NCI-H226 (cell line): ENCODE data around the gene RAD51B.
A peak's percentile ranks its signal among the peaks of the same experiment; 100 is the strongest.
"Not testable (repeated sequence)": the region's sequence is repeated elsewhere in the genome, so short reads cannot be mapped to it uniquely, and the experiment has no call there.

Source experiments
- DNase-seq: peaks from one replicate; pipeline ENCODE4 v3.0.0-alpha.2; 2015

The RAD51B gene

DNA sequence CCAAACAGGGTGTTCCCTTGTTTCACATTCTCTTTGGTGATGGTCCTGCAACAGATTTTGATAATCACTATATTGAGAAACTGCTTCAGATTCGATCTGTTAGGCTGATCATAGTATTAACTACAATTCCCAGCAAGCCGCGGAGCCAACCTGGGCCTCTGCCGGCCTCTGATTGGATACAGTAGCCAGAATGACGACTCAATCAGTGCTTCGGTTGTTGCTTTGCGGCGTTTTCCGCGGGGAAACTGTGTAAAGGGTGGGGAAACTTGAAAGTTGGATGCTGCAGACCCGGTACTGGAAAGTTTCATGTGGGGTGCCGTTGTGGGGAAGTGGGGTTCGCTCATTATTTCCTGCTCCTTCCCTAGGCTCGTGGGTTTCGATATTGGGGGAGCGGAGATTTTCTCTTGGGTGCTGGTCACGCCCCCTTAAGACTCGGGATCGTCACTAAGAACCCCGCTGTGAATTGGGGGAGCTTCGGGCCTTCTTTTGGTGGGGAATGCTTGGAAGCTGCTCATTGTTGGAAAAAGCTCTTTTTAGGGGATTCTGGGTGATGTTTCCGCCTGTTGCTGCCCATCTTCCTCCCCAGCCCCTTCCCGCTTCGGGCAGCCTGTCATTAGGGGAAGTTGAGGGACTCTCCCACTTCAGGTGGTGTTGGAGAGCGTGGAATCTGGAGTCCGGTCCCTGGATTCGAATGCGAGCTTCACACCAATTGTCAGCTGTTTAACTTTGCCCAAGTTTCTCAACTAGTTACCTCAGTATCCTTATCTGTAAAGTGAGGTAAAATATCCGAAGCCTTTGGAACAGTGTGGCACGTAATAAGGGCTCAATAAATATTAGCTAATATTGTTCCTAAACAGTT lies at the start of gene RAD51B:
Gene RAD51B (plus strand): TSS at position 217 of the 859 bp plus-strand sequence.
- peak; percentile 71 for DNase-seq

DNA sequence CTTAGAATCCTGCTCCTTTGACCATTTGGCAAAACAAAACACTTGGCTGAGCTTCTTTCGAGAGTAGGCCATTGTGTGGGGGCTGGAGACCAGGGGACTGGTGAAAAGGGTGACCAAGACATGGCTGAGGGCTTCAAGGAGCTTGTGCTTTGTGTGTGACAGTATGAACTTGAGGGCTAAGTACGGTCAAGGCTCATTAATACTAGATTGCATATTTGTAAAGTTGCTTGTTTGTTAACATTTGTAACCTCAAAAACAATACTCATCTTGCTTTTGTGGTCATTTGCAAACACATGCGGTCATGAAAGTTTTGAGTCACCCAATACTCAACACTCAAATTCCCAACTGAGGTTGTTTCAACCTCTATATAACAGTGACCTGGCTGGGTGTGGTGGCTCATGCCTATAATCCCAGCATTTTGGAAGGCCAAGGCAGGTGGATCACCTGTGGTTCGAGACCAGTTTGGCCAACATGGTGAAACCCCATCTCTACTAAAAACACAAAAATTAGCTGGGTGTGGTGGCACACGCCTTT lies 45.7 kb upstream of the RAD51B start:
- no peak for DNase-seq

DNA sequence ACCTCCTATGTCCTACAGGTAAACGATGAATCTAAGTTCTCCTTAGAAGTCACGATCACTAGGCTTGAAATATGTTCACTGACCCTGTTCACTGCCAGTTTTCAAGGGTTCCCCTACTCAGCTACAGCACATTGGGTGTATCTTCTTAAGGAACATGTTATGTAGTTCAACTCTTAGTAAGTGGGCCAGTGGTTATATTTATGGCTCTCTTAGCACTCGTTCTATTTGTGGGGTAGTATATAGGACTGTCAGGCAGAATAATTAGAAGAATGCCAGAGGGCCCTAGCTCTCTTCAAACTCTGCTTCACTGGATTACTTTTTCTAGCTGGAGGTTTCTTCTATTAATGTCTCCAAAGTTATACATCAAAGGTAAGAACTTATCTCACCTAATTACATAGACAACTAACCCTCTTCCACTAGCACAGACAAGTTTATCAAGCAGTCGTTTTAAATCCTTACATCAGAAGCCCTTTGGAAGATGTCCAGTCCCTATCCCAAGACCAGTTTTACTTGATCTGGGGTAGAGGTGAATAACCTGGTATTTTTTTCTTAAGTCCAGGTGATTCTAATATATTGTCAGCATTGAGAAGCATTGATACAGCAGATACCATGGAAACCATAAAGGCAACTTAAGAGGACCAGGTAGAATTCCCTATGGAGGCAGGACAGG lies 42.8 kb upstream of the RAD51B start:
- no peak for DNase-seq

DNA sequence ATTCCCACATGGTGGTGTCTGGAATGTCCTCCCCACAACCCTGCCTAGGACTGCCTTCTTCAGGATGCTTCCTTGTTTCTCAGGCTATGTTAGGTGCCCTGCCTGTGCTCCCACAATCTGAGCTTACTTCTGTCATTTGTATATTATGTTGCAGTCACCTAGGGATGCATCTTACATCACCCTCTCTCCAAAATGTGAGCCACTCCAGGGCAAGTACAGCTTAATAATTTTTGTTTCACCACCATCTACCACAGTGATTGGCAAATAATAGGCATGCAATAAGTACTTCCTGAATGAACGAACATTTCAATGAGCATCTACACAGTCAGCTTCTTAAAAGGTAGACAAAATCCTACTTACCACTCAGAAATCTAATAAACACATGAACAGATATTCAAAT lies 40.8 kb upstream of the RAD51B start:
- DNase-seq = no peak

DNA sequence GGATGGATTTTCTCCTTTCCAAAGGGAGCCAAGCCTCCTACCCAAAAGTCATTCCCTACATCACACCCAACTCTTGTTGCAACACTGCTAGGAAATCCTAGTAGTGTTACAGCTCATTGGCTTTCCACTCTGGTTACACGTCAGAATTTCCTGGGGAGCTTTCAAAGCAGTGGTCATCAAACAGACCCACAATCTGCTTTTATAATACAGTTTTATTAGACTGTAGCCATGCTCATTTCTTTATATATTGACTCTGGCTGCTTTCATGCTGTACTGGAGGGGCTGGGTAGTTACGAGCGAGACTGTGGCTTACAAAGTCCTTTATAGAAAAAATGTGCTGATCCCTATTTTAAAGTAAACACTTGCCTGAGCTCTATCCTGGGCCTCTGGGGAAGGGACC lies 37.5 kb upstream of the RAD51B start:
- DNase-seq = no peak

DNA sequence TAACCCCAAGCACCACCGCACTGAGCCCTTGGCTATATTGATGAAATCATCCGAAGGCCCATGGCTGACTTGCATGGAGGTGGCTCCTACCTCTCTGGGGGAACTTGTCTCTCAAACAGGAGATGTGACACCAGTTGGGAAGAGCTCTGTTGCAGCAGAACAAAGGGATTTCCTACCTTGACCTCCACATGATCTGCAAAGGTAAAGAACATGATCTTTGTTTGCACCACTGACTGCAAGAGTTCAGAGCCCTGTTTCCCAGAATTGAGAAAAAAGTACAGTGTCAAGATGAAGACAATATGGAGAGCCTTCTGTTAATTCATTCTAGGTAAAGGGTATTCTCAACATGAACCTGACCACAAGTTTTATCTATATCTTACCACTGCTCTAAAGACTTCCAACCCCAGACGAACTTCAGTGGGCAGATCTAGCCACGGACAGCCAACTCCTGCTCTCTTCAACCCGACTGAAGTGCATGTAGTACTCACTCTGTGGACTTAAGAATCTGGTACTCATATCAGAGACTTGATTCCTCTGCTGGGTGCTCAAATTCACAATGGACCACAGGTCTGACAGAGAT lies 35.2 kb upstream of the RAD51B start:
- DNase-seq = no peak

DNA sequence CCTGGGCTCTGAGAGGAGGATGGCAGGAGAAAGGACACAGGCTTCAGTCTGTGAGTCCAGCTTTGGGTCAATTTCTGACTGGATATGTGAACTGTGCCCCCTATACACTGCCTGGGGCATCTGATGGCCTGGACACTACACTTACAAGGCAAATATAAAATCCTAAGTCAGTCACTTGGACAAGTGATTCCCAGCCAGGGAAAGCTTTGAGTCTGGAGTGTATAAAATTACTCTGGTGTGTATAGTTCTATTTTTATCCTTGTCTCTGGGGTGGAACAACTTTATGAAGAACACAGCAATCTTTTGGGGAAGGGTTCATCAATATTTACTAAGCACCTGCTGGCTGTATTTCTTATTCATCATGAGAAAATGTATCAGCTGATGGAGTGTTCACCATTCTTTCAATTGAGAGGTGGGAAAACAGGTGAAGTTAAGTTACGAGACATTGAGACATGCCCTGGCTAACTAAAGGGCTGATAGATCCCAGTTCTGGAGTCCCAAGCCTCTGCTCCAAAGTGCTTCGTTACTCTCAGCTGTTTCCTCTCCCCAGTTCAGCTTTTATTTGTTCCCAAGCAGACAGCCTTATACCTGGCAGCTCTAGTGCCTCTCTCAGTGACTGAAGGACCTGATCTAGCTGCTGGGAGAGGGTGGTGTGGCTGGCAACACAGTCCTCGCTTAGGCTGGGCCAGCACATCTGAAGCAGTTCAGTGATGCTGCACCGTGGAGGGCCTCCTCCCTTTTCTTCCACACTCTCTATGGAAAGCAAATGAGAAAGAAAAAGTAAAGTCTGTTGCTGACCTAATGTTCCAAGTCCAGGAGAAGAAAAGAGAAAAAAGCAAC lies 34.1 kb upstream of the RAD51B start:
- DNase-seq = no peak

DNA sequence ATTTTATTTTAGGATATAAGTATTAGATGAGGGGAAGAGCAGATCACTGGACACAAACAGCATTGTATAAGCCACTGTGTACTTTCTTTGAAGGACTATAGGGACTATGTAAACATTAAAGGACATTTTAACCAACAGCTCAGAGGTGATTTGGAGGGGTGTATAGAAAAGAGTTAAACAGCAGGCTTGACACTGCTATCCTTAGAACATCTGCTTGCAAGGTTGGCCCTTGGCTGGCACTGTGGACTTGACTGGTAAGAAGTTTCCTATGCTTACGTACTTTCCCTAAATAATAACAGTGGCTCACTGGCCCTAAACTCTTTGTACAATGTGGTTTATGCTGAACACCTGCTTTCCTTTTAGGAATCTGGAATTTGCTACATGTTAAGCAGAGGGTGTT lies 31.9 kb upstream of the RAD51B start:
- no peak for DNase-seq

DNA sequence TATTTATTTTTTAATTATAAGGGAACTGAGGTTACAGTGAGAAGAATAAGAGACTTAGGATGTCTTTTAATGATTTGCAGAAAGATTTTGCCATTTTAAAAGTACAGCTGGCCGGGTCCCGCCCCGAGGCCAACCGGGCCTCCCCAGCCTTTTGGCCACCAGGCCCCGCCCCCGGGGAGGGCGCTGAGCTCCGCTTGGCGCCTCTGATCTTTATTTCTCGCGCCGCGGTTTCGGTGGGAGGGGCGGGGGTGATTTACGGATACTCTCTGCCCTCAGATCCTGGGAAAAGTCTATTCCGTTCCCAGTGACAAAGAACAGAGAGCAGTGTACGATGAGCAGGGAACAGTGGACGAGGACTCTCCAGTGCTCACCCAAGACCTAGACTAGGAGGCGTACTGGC lies 20.8 kb upstream of the RAD51B start:
- no peak for DNase-seq

DNA sequence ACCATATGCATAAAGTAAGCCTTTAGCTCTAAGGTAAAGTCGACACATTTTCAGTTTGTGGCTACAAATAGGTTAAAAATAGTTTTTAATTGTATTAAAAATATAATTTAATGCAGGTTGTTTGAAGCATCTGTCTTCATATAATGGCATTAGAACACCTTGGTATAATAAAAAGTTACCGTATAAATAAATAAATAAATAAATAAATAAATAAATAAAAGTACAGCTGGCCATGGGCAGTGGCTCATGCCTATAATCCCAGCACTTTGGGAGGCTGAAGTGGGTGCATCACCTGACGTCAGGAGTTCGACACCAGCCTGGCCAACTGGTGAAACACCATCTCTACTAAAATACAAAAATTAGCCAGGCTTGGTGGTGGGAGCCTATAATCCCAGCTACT lies 18.8 kb upstream of the RAD51B start:
- no peak for DNase-seq

DNA sequence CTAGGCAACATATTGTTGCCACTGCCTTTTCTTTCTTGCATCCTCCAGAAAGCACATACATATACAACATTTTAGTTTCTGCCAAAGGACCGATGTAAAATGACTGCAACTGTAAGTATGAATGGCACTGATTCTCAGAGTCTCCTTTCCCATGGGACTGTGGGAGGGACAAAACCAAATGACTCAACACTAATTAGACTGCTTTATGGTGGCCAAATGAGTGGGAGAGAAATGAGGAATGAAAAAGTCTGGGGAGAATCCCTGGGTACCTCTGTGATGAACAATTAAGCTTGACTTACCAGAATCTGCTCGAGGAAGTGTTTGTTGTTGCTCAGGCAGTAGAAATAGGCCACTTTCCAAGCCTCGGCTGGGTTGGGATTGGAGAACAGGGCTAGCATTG lies 13.3 kb upstream of the RAD51B start:
- no peak for DNase-seq

DNA sequence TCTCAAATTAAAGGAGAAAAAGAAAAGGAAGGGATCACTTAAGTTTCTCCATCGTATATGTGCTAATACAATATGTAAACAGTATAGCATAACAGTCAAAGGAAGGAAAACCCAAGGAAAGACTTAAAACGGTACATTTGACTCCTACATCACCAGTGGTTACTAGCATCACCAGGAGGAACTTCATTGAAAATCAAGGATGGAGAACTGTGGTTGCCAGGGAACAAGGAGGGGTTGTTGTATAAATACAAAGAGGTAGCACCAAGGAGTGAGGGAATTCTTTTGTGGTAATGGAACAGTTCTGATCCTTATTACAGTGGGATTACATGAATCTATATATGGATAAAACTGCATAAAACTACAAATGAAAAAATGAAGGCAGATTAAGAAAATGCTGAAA lies 4.8 kb upstream of the RAD51B start:
- DNase-seq = no peak

DNA sequence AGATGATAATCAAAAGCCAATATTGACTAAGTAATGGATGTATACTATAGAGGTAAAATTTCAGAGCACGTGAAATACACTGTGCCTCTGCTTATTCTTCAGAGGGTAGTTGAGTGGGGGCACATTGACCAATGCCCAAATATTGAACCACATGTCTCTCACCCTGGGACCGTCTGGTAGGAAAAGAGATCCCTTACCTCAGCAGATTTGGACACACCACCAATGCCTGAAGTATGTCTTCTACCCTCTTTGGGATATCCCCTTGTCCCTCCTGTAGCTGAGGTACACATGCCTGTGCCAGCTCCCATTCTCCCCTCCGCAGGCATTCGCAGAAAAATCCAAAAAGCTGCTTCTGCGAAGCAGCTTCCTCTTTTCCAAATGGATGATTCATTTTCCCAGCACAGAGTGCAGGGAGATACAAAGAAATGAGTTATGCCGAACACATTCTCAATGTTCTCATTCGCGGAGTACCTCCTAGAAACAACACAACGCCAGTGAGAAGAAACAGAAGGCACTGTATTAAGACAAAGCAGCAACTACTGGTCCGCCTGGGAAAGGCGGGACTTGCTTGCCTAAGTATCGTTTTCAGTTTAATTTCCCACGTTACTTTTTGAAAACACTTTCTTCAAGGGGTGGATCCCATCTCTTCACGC lies 3.9 kb upstream of the RAD51B start:
- no peak for DNase-seq

DNA sequence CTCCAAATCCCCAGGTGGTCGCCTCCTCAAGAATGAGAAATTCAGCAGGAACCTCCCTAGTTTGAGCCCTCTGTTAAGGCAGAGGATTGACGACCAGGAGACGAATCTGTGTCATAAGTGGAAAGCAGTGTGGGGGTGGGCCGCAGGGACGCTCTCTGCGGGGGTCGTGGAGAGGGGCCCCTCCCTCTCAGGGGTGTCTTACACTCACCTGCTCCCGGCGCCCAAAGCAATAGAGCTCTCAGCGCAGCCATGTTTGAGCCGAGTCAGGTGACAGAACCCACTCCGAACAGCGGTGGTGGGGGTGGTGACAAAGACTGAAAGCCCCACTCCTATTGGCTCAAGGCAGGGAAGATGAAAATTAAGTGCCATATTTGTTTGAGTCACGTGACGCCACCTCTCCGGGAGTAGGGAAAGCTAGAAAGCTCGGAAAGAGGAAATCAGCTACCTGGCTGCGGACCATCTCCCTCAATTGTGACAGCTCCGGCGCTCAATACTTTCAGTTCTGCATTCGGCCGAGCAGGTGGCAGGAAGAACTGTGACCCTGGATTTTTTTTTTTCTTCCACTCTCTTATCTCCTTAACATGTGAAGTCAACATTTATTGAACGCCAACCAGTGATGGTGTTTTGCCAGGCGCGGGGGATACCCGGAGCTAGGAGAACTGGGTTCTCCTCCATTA lies 3.1 kb upstream of the RAD51B start, which contains the start of gene ZFYVE26:
Gene ZFYVE26 (minus strand): TSS at position 265 of the 677 bp plus-strand sequence. CDS start 627 bp downstream, outside the sequence.
- peak; percentile 96 for DNase-seq

DNA sequence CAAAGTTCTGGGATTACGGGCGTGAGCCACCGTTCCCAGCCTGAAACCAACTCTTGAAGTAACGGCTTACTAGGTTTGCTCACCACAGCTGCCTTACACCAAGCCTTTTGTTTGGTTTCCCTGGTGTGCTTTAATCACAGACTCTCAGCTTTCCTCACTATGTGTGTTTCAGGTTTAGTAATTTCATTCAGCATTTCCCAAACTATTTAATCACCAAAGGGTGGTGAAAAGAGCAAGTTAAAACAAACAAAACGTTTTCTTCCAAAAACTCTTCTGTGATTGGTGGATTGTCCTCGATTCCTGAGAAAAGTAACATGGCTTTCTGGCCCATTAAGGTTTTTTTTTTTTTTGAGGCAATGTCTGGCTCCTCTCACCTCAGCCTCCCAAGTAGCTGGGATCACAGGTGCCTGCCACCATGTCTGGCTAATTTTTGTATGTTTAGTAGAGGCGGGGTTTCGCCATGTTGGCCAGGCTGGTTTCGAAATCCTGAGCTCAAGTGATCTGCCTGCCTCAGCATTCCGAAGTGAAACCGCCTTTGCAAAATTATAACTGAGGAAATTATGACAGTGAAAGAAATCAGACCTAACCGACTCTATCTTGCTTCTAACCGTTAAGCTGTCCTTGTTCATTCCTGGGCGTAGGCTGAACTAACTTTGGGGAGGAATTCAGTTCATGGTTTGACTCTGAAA lies 1.7 kb upstream of the RAD51B start:
- no peak for DNase-seq

DNA sequence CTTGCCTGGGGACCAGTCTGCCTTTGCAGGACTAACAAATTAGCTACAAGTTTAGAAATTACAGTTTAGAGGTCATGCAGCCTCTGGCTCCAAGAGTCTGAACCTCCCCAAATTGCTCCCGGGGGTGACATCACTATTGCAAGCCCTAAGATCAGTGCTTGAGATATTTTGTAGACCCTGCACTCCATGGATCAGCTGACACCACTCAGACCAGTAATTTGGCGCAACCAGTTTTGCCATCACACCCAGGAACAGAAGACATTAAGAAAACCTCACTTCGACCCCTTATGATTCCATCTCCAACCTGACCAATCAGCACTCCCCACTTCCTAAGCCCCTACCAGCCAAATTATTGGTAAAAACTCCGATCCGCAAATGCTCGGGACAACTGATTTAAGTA lies 1.1 kb upstream of the RAD51B start:
- not testable (repeated sequence) for DNase-seq

DNA sequence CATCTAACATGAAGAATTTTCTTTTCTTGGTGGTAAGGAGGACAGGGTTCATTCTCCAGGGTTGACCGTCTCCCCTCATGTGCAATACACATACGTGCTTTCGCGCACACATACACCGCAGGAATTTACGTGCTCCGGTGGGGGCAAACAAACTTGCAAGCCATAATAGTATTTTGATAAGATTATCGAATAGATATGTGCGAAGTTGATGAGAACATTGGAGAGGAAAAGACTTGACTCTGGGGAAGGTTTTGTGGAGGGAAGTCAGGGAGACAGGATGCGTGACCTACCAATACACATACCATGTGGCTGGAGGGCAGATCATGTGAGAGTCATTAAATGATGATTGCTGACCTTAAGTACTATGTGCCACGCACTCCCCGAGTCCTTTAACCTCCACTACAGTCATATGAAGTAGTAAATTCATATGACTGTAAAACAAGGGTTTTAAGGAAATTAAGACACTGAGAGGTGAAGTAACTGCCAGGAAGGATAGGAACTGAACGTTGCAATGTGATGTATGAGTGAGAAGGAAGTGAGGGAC lies 921 bp downstream of the RAD51B start:
- no peak for DNase-seq

DNA sequence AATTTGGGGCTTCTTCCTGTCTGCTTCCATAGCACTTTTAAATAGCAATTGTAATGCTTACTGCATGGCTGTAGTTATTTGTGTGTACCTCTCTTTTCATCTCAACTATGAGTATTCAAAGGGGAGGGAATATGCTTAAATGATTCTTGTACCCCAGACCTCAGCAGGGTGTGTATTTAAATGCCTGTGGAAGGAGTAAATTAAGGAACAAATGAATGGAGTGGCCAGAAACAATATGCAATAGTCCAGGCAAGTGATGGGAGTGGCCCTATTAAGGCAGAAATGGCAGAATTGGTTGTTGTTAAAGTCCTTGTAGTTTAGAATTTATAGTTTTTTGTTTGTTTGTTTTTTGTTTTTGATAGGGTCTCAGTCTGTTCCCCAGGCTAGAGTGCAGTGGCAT lies 1.5 kb downstream of the RAD51B start:
- no peak for DNase-seq

DNA sequence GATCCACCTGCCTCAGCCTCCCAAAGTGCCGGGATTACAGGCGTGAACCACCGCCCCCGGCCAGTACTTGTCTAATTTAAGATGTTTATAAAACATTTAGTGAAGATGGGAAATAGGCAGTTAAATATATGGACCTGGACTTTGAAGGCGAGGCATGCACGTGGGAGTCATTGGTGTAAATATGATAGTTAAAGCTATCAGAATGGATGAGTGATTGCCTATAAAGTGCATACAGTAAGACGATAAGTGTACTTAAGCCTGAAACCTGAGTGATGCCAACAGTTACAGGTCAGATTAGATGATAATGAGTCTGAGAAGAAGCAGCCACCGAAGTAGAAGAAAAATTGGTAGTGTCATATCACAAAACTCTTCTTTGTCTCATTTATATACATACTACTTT lies 11.5 kb downstream of the RAD51B start:
- DNase-seq = no peak

DNA sequence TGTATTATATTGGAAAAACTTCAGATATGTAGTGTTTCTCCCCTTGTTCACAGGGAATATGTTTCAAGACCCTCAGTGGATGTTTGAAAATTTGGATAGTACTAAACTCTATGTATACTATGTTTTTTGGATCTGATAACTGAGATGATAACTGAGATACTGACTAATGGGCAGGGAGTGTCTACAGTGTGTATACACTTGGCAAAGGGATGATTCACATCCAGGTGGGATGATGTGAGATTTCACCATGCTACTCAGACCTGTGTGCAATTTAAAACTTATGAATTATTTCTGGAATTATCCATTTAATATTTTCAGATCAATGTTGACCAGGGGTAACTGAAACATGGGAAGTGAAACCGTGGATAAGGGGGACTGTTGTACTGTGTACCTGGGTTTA lies 13.8 kb downstream of the RAD51B start:
- no peak for DNase-seq

DNA sequence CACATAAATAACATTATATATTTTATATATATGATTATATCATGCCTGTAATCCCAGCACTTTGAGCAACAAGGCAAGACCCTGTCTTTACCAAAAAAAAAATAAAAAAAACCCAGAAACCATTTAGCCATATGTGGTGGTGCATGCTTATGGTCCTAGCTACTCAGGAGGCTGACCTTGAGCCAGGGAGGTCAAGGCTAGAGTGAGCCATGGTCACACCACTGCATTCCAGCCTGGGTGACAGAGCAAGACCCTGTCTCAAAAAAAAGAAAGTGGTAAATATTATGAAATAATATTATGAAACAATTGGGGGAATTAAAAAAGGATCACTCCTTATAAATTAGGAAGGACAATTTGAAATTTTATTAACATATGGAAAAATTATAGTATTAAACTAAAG lies 16.0 kb downstream of the RAD51B start:
- DNase-seq = no peak
